ENCODE results near the gene CDH22.

Gene CDH22

DNA sequence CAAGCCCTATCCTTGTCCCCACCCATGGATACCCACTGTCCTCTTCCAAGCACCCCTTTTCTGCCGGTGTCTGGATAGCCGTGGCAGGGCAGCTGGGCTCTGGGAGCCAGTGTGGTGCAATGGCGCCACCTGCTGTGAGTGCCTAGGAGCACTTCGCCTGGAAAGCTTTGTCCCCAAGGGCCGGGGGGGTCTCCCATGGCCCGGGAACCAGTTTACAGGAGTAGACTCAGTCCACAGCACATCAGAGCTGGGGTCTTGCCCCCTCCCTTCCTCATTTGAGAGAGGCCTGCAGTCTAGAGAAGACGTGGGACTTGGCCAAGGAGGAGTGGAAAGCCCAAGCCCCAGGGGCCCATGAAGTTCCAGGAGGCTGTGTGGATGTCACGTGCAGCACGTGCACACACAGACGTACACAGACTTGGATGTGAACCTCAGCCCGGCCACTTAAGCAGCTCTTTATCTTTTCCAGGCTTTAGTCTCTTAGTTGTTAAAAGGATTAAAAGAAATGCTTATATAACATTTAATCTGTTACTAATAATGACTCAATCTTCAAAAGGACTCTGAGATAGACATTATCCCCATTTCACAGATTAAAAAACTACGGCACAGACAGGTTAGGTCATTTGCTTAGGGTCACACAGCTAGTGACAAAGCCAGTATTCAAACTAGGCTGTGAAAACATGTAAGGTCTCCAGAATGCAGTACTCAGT, 40.9 kb upstream of the CDH22 start:
- Histone ChIP-seq H3K27me3 (ENCODE audit: insufficient read depth, low read length, poor library complexity) (no peaks in the 10 kb centered on the region), H4K20me1 (ENCODE audit: insufficient read depth, low read length) (peaks cover 34% of the 10 kb centered on the region), H3K27ac (ENCODE audit: low read length) (no peak overlapping the region), H3K4me2 (ENCODE audit: insufficient read depth, low read length) (no peak overlapping the region), H3K4me3 (ENCODE audit: low read depth in 1 of 2, low read length in 2 of 2) (no peak overlapping the region), H3K36me3 (ENCODE audit: insufficient read depth, low read length) (peaks cover 60% of the 10 kb centered on the region), H3K4me1 (ENCODE audit: insufficient read depth, low read length) (no peaks in the 10 kb centered on the region), H3K9me3 (ENCODE audit: insufficient read depth, low read length, severe bottlenecking) (no peaks in the 10 kb centered on the region), H3K9ac (ENCODE audit: low read depth, low read length) (no peak overlapping the region), H2AFZ (ENCODE audit: low read depth, low read length) (no peak overlapping the region), H3K79me2 (ENCODE audit: insufficient read depth, low read length) (no peaks in the 10 kb centered on the region)
- ATAC-seq (ENCODE audit: insufficient read depth, low read depth) (peak; percentile 65), DNase-seq (peak; percentile 58)
- TF ChIP-seq CTCF (IDR thresholded peaks at IDR 0.05; ENCODE audit: borderline replicate concordance, extremely low read depth, low read length, poor library complexity, severe bottlenecking): peak; percentile 83
- no peak for TF ChIP-seq EZH2 (IDR thresholded peaks at IDR 0.05; ENCODE audit: borderline replicate concordance, low read depth, low read length, severe bottlenecking)

- peaks cover 29% of the 10 kb centered on the region for H4K20me1 ChIP-seq (ENCODE audit: insufficient read depth, low read length)
- H3K9me3 ChIP-seq (ENCODE audit: insufficient read depth, low read length, severe bottlenecking): no peaks in the 10 kb centered on the region
- no peaks in the 10 kb centered on the region for H3K4me1 ChIP-seq (ENCODE audit: insufficient read depth, low read length)
- H3K79me2 ChIP-seq (ENCODE audit: insufficient read depth, low read length): no peaks in the 10 kb centered on the region
- no peaks in the 10 kb centered on the region for H3K27me3 ChIP-seq (ENCODE audit: insufficient read depth, low read length, poor library complexity)
- H3K4me3 ChIP-seq (ENCODE audit: low read depth in 1 of 2, low read length in 2 of 2): no peak overlapping the region
- no peak overlapping the region for H3K9ac ChIP-seq (ENCODE audit: low read depth, low read length)
- H3K4me2 ChIP-seq (ENCODE audit: insufficient read depth, low read length): no peak overlapping the region
- no peak for DNase-seq
- no peak for ATAC-seq (ENCODE audit: insufficient read depth, low read depth)
- H2AFZ ChIP-seq (ENCODE audit: low read depth, low read length): no peak overlapping the region
- no peak for TF ChIP-seq EZH2 (IDR thresholded peaks at IDR 0.05; ENCODE audit: borderline replicate concordance, low read depth, low read length, severe bottlenecking)
- no peak for TF ChIP-seq CTCF (IDR thresholded peaks at IDR 0.05; ENCODE audit: borderline replicate concordance, extremely low read depth, low read length, poor library complexity, severe bottlenecking)
- H3K27ac ChIP-seq (ENCODE audit: low read length): no peak overlapping the region
- H3K36me3 ChIP-seq (ENCODE audit: insufficient read depth, low read length): peaks cover 50% of the 10 kb centered on the region
Observed at GRCh38 chr20:46347841-46348803, 39.8 kb upstream of the CDH22 start.

DNA sequence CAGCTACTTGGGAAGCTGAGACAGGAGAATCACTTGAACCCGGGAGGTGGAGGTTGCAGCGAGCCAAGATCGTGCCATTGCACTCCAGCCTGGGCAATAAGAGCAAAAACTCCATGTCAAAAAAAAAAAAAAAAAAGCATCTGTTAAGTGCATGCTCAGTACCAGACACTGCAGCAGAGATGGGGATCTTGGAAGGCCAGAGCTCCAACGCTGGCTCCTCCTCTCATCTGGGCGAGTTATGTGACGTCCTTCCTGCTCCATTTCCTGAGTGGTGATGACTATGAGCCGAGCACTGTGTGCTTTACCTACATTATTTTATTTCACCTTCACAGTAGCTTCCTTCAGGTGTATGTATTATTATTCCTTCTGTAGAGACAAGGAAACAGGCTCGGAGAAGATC, 38.5 kb upstream of the CDH22 start:
- Histone ChIP-seq H3K79me2 (ENCODE audit: insufficient read depth, low read length) (no peaks in the 10 kb centered on the region), H3K4me1 (ENCODE audit: insufficient read depth, low read length) (no peaks in the 10 kb centered on the region), H4K20me1 (ENCODE audit: insufficient read depth, low read length) (peaks cover 27% of the 10 kb centered on the region; the same call in 1 of the 2 replicates), H3K9me3 (ENCODE audit: insufficient read depth, low read length, severe bottlenecking) (no peaks in the 10 kb centered on the region), H3K4me2 (ENCODE audit: insufficient read depth, low read length) (no peak overlapping the region), H3K36me3 (ENCODE audit: insufficient read depth, low read length) (peaks cover 37% of the 10 kb centered on the region), H2AFZ (ENCODE audit: low read depth, low read length) (no peak overlapping the region), H3K9ac (ENCODE audit: low read depth, low read length) (no peak overlapping the region), H3K27me3 (ENCODE audit: insufficient read depth, low read length, poor library complexity) (peaks cover 6% of the 10 kb centered on the region), H3K4me3 (ENCODE audit: low read depth in 1 of 2, low read length in 2 of 2) (no peak overlapping the region), H3K27ac (ENCODE audit: low read length) (no peak overlapping the region)
- no peak for ATAC-seq (ENCODE audit: insufficient read depth, low read depth)
- TF ChIP-seq CTCF (IDR thresholded peaks at IDR 0.05; ENCODE audit: borderline replicate concordance, extremely low read depth, low read length, poor library complexity, severe bottlenecking) (no peak), EZH2 (IDR thresholded peaks at IDR 0.05; ENCODE audit: borderline replicate concordance, low read depth, low read length, severe bottlenecking) (no peak)
- DNase-seq: no peak

All from DND-41 (cell line).